Measurements from ENCODE around the gene BAG5. TPM values are rescaled to one million over a fixed set of nuclear protein-coding genes. Genes with fewer than 3 reads are reported as not detected.
A peak's percentile ranks its signal among the peaks of the same experiment; 100 is the strongest.

The BAG5 gene
- total and polyA plus RNA-seq, 2 of the 8 experiments (the other 6 are each of a cell fraction or from before 2014, with no cell fraction given), result 7.4 to 29.5 TPM

DNA sequence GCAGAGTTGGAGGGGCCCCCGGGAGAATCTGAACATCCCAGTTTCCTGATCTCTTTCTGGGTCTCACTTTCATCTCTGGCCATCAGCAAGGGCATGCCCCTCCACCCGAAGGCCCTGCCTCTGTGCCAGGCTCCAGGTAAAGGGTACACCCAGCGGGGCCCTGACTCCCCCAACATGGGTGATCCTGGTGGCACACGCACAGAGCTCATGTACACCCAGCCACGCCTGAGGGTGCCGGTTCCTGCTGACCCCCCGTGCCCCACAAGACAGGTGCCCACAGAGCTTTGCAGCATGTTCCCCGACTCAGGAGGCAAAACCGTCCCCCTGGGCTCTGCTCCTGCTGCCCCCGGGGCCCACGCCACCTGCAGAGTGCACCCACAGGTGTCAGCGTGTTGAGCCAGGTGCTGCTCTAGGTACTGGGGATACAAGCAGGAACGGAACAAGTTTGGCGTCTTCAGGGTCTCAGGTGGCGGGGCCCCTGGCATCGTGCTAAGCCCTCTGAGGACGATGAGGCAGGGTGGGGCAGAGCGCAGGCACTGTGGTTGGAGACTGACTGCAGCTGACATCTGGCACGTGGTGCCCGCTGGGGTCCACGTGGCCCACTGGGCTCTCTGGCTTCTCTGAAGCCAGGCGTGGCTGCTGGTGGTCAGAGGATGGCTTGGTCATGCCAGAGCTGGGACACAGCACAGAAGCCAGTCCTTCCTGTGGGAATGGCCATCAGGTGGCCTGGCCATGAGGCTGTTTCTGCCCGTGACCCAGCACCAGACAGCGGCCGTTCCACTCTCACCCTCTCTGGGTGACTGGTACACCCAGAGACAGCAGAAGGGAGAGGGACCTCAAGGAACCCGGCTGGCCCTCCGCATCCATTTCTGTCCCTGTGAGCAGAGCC, 13.8 kb downstream of the BAG5 start:
- POLR2A ChIA-PET (ENCODE audit: partially characterized antibody), result interaction anchor here (0.9 to 29.8 kb wide), 6 partner anchors 9 to 38 kb away, joined by 3 to 844 read pairs (median 6); partner anchors contain the start of genes BAG5, CKB and COA8

More for the DNA sequence above, 13.8 kb downstream of the BAG5 start:
- WGBS, 2 experiments (ENCODE audit: extremely low coverage in 1 of 2, insufficient coverage in 1 of 2, insufficient read length in 1 of 2, insufficient replicate concordance in 2 of 2, low coverage in 1 of 2, low lambda C conversion rate in 2 of 2, missing lambda C conversion rate in 1 of 2), result 92% methylated on average over 25 of the region's 27 CpGs; no CpG with 5 or more reads in 1 of the 2 experiments
- Histone ChIP-seq H2BK5ac (ENCODE audit: low read depth, low read length) (peak overlapping the region; percentile 35; the same call in 1 of the 2 replicates), H3K4me1 (replicated peaks in 1 of 4; ENCODE audit: control insufficient read depth in 3 of 4, insufficient read depth in 4 of 4, low read length in 3 of 4) (peaks cover 0 to 8% (median 6%) of the 10 kb centered on the region in 4 experiments; a peak in 6 of 7 replicates), H3K23me2 (ENCODE audit: low read depth, low read length) (no peaks in the 10 kb centered on the region), H2BK120ac (replicated peaks; ENCODE audit: low read depth, low read length) (no peak overlapping the region), H2AK5ac (ENCODE audit: low read depth, low read length) (no peak overlapping the region; the same call in 1 of the 2 replicates), H2BK15ac (ENCODE audit: low read length) (peak overlapping the region; percentile 95), H4K5ac (ENCODE audit: insufficient read length, low read depth, low read length) (no peak overlapping the region), H3K4ac (replicated peaks; ENCODE audit: insufficient read length, low read depth, low read length) (no peak overlapping the region), H4K8ac (ENCODE audit: extremely low read depth, insufficient read depth, low read length) (peak overlapping the region; percentile 44; the same call in 1 of the 2 replicates), H3K36me3 (ENCODE audit: control insufficient read depth in 2 of 4, insufficient read depth in 4 of 4, low read length in 3 of 4) (no peaks in the 10 kb centered on the region), H3K4me3 (ENCODE audit: extremely low read depth in 1 of 4, insufficient read depth in 2 of 4, low read depth in 3 of 4, low read length in 4 of 4) (no peak overlapping the region), H3K56ac (replicated peaks; ENCODE audit: insufficient read length, low read depth, low read length) (no peak overlapping the region), H4K91ac (replicated peaks; ENCODE audit: insufficient read length, low read length) (peak overlapping the region; percentile 15), H3K79me2 (ENCODE audit: control insufficient read depth in 1 of 2, insufficient read depth in 2 of 2, low read length in 2 of 2) (no peaks in the 10 kb centered on the region), H2BK12ac (ENCODE audit: low read depth, low read length) (no peak overlapping the region; the same call in 1 of the 2 replicates), H3K79me1 (ENCODE audit: low read depth, low read length) (no peaks in the 10 kb centered on the region), H3K4me2 (ENCODE audit: insufficient read depth in 1 of 2, low read depth in 2 of 2, low read length in 2 of 2) (no peak overlapping the region), H3K27ac (ENCODE audit: low read depth, low read length) (0 out of 2 replicates have a peak overlapping the region, but pooled peaks have one; percentile 11), H3K18ac (ENCODE audit: extremely low read depth, low read length) (no peak overlapping the region), H2AFZ (ENCODE audit: low read length) (no peak overlapping the region), H3K23ac (ENCODE audit: insufficient read length) (no peak overlapping the region), H3K9ac (replicated peaks in 1 of 4; ENCODE audit: extremely low read depth in 1 of 4, low read depth in 3 of 4, low read length in 3 of 4) (no peak overlapping the region), H3K27me3 (replicated peaks in 1 of 4; ENCODE audit: control insufficient read depth in 3 of 4, extremely low read depth in 1 of 4, insufficient read depth in 3 of 4, low read length in 3 of 4) (no peaks in the 10 kb centered on the region), H2BK20ac (ENCODE audit: low read length) (no peak overlapping the region), H3K14ac (ENCODE audit: insufficient read length) (no peak overlapping the region), H4K20me1 (replicated peaks in 1 of 2; ENCODE audit: control insufficient read depth in 1 of 2, insufficient read depth in 2 of 2, low read length in 2 of 2) (peaks cover 0 to 4% of the 10 kb centered on the region in 2 experiments), H3K9me3 (ENCODE audit: insufficient read depth in 2 of 2, low read depth in 1 of 2, low read length in 1 of 2) (no peaks in the 10 kb centered on the region)
- TF ChIP-seq RBBP5 (IDR thresholded peaks at IDR 0.05; ENCODE audit: borderline replicate concordance, low read depth, low read length), result no peak
- no peak for TF ChIP-seq POU5F1 (IDR thresholded peaks at IDR 0.05; ENCODE audit: low read depth, low read length)
- TF ChIP-seq, protein P1, sequence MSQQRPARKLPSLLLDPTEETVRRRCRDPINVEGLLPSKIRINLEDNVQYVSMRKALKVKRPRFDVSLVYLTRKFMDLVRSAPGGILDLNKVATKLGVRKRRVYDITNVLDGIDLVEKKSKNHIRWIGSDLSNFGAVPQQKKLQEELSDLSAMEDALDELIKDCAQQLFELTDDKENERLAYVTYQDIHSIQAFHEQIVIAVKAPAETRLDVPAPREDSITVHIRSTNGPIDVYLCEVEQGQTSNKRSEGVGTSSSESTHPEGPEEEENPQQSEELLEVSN (IDR thresholded peaks at IDR 0.05), result no peak
- TF ChIP-seq RNF2 (IDR thresholded peaks at IDR 0.05; ENCODE audit: borderline replicate concordance, low read depth, low read length, missing control alignments, poor library complexity, severe bottlenecking), result no peak
- DNase-seq (ENCODE audit: low read depth in 1 of 2, low spot score in 2 of 2), result no peak
- FAIRE-seq, result no peak
- CTCF ChIA-PET (ENCODE audit: partially characterized antibody), result interaction anchor here (1.0 to 28.8 kb wide), 9 partner anchors 8 to 306 kb away, joined by 3 to 921 read pairs (median 8); partner anchors contain the start of genes BAG5, CKB and TRMT61A

Measured in H1 (cell line).